ENCODE results near the gene LSM4. TPM values are rescaled to one million over a fixed set of nuclear protein-coding genes. Genes with fewer than 3 reads are reported as not detected.

The LSM4 gene
- total and polyA plus RNA-seq, 2 of the 13 experiments (the other 11 are each of a cell fraction or from before 2014, with no cell fraction given): 65.8 to 166 TPM

DNA sequence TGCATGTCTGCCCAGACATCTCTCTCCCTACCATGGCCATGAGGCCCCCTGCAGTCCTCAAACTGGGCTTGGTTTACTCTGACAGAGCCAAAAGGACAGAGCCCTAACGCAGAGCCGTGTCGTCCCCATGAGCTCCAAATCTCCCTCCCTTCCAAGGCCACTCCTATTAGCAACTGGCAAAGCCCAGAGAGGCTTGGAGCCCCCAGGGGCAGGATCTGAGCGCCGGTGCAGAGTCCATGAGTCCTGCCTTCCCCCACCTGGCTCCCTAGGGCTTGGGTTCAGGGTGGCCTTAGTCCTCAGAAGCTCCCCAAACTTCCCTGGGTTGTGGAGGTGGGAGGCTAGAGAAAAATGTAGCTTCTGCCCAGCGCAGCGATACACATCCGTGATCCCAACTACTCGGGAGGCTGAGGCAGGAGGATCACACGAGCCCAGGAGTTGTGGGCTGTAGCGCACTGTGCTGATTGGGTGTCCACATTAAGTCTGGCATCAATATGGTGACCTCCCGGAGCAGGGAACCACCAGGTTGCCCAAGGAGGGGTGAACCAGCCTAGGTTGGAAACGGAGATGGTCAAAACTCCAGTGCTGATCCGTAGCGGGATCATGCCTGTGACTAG is 10.1 kb upstream of the LSM4 start (continued):
- TF ChIP-seq, protein P1, sequence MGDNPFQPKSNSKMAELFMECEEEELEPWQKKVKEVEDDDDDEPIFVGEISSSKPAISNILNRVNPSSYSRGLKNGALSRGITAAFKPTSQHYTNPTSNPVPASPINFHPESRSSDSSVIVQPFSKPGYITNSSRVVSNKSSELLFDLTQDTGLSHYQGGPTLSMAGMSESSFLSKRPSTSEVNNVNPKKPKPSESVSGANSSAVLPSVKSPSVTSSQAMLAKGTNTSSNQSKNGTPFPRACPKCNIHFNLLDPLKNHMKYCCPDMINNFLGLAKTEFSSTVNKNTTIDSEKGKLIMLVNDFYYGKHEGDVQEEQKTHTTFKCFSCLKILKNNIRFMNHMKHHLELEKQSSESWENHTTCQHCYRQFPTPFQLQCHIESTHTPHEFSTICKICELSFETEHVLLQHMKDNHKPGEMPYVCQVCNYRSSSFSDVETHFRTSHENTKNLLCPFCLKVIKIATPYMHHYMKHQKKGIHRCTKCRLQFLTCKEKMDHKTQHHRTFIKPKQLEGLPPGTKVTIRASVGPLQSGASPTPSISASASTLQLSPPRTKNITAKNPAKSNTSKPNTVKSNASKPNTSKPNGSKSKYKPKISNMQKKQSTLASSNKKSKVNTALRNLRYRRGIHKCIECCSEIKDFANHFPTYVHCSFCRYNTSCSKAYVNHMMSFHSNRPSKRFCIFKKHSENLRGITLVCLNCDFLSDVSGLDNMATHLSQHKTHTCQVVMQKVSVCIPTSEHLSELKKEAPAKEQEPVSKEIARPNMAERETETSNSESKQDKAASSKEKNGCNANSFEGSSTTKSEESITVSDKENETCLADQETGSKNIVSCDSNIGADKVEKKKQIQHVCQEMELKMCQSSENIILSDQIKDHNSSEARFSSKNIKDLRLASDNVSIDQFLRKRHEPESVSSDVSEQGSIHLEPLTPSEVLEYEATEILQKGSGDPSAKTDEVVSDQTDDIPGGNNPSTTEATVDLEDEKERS (CRISPR knock-in tag; IDR thresholded peaks at IDR 0.05): no peak
- no peak for TF ChIP-seq ZNF180 (CRISPR knock-in tag; IDR thresholded peaks at IDR 0.05; ENCODE audit: borderline replicate concordance, low read depth)
- peak; percentile 55; the same call in 1 of the 2 replicates for TF ChIP-seq ZNF292 (CRISPR knock-in tag; IDR thresholded peaks at IDR 0.05; ENCODE audit: borderline replicate concordance, low read depth)
- TF ChIP-seq, protein P2, sequence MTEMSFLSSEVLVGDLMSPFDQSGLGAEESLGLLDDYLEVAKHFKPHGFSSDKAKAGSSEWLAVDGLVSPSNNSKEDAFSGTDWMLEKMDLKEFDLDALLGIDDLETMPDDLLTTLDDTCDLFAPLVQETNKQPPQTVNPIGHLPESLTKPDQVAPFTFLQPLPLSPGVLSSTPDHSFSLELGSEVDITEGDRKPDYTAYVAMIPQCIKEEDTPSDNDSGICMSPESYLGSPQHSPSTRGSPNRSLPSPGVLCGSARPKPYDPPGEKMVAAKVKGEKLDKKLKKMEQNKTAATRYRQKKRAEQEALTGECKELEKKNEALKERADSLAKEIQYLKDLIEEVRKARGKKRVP (CRISPR knock-in tag; IDR thresholded peaks at IDR 0.05): no peak
- TF ChIP-seq ELF4 (CRISPR knock-in tag; IDR thresholded peaks at IDR 0.05; ENCODE audit: borderline replicate concordance): no peak
- TF ChIP-seq, protein P3, sequence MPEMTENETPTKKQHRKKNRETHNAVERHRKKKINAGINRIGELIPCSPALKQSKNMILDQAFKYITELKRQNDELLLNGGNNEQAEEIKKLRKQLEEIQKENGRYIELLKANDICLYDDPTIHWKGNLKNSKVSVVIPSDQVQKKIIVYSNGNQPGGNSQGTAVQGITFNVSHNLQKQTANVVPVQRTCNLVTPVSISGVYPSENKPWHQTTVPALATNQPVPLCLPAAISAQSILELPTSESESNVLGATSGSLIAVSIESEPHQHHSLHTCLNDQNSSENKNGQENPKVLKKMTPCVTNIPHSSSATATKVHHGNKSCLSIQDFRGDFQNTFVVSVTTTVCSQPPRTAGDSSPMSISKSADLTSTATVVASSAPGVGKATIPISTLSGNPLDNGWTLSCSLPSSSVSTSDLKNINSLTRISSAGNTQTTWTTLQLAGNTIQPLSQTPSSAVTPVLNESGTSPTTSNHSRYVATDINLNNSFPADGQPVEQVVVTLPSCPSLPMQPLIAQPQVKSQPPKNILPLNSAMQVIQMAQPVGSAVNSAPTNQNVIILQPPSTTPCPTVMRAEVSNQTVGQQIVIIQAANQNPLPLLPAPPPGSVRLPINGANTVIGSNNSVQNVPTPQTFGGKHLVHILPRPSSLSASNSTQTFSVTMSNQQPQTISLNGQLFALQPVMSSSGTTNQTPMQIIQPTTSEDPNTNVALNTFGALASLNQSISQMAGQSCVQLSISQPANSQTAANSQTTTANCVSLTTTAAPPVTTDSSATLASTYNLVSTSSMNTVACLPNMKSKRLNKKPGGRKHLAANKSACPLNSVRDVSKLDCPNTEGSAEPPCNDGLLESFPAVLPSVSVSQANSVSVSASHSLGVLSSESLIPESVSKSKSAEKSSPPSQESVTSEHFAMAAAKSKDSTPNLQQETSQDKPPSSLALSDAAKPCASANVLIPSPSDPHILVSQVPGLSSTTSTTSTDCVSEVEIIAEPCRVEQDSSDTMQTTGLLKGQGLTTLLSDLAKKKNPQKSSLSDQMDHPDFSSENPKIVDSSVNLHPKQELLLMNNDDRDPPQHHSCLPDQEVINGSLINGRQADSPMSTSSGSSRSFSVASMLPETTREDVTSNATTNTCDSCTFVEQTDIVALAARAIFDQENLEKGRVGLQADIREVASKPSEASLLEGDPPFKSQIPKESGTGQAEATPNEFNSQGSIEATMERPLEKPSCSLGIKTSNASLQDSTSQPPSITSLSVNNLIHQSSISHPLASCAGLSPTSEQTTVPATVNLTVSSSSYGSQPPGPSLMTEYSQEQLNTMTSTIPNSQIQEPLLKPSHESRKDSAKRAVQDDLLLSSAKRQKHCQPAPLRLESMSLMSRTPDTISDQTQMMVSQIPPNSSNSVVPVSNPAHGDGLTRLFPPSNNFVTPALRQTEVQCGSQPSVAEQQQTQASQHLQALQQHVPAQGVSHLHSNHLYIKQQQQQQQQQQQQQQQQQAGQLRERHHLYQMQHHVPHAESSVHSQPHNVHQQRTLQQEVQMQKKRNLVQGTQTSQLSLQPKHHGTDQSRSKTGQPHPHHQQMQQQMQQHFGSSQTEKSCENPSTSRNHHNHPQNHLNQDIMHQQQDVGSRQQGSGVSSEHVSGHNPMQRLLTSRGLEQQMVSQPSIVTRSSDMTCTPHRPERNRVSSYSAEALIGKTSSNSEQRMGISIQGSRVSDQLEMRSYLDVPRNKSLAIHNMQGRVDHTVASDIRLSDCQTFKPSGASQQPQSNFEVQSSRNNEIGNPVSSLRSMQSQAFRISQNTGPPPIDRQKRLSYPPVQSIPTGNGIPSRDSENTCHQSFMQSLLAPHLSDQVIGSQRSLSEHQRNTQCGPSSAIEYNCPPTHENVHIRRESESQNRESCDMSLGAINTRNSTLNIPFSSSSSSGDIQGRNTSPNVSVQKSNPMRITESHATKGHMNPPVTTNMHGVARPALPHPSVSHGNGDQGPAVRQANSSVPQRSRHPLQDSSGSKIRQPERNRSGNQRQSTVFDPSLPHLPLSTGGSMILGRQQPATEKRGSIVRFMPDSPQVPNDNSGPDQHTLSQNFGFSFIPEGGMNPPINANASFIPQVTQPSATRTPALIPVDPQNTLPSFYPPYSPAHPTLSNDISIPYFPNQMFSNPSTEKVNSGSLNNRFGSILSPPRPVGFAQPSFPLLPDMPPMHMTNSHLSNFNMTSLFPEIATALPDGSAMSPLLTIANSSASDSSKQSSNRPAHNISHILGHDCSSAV (CRISPR knock-in tag; IDR thresholded peaks at IDR 0.05; ENCODE audit: borderline replicate concordance): no peak
- TF ChIP-seq ZKSCAN1 (IDR thresholded peaks at IDR 0.05; ENCODE audit: low read length): no peak
- no peak for TF ChIP-seq NONO (IDR thresholded peaks at IDR 0.05)
- TF ChIP-seq NONO (CRISPR knock-in tag; conservative IDR thresholded peaks at IDR 0.05): 0 out of 2 replicates have a peak, but pooled peaks have one; percentile 26
- no peak for TF ChIP-seq ZC3H13 (CRISPR knock-in tag; IDR thresholded peaks at IDR 0.05)
- TF ChIP-seq, protein P4, sequence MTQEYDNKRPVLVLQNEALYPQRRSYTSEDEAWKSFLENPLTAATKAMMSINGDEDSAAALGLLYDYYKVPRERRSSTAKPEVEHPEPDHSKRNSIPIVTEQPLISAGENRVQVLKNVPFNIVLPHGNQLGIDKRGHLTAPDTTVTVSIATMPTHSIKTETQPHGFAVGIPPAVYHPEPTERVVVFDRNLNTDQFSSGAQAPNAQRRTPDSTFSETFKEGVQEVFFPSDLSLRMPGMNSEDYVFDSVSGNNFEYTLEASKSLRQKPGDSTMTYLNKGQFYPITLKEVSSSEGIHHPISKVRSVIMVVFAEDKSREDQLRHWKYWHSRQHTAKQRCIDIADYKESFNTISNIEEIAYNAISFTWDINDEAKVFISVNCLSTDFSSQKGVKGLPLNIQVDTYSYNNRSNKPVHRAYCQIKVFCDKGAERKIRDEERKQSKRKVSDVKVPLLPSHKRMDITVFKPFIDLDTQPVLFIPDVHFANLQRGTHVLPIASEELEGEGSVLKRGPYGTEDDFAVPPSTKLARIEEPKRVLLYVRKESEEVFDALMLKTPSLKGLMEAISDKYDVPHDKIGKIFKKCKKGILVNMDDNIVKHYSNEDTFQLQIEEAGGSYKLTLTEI (CRISPR knock-in tag; conservative IDR thresholded peaks at IDR 0.05): no peak
- no peak for TF ChIP-seq TARDBP (CRISPR knock-in tag; IDR thresholded peaks at IDR 0.05)
- TF ChIP-seq ZNF121 (CRISPR knock-in tag; IDR thresholded peaks at IDR 0.05): no peak
- TF ChIP-seq ZMYM3 (CRISPR knock-in tag; IDR thresholded peaks at IDR 0.05): no peak; the same call in 1 of the 2 replicates
- TF ChIP-seq PITX1 (CRISPR knock-in tag; IDR thresholded peaks at IDR 0.05): 0 out of 2 replicates have a peak, but pooled peaks have one; percentile 59
